DND-41 (cell line): Measurements from ENCODE around the gene SLITRK4.

ENCODE experiments used
- EZH2 ChIP-seq: IDR thresholded peaks from 3 replicates; pipeline ENCODE4 v1.6.1; 2012; ENCODE audit warnings: borderline replicate concordance, low read depth, mild to moderate bottlenecking, moderate library complexity, low read length, inconsistent platforms; ENCODE audit not compliant: severe bottlenecking
- TF ChIP-seq, protein P1 (sequence below): IDR thresholded peaks from 2 replicates; pipeline ENCODE4 v1.5.1; 2012; ENCODE audit warnings: borderline replicate concordance, low read length, moderate library complexity, mild to moderate bottlenecking; ENCODE audit not compliant: poor library complexity, severe bottlenecking; ENCODE audit errors: extremely low read depth

DNA sequence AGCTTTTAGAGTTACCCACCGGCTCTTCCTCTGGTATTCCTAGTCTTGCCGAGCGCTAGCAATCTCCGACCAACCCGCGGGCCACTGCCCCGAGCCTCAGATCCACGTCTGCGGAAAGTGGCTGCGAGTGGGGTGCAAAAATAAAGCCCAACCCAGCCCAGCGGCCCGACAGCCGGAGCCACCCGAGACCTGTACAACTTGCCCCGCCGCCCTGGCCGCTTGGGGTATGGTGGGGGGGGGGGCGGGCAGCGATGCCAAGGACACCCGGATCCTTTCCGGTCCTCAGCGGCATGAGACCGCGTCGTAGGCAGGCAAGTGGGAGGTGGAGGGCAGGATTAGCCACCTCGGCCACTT lies 1.6 kb downstream of the SLITRK4 start:
- TF ChIP-seq, protein P1, sequence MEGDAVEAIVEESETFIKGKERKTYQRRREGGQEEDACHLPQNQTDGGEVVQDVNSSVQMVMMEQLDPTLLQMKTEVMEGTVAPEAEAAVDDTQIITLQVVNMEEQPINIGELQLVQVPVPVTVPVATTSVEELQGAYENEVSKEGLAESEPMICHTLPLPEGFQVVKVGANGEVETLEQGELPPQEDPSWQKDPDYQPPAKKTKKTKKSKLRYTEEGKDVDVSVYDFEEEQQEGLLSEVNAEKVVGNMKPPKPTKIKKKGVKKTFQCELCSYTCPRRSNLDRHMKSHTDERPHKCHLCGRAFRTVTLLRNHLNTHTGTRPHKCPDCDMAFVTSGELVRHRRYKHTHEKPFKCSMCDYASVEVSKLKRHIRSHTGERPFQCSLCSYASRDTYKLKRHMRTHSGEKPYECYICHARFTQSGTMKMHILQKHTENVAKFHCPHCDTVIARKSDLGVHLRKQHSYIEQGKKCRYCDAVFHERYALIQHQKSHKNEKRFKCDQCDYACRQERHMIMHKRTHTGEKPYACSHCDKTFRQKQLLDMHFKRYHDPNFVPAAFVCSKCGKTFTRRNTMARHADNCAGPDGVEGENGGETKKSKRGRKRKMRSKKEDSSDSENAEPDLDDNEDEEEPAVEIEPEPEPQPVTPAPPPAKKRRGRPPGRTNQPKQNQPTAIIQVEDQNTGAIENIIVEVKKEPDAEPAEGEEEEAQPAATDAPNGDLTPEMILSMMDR: no peak
- TF ChIP-seq EZH2: no peak
